ENCODE measurements around the gene HRCT1. TPM values are rescaled to one million over a fixed set of nuclear protein-coding genes. Genes with fewer than 3 reads are reported as not detected.

HRCT1 gene
- total RNA-seq, 1 experiment from 2014 or later, result 0.32 TPM

- no peak overlapping the region for H3K4me3 ChIP-seq (replicated peaks in 1 of 2; ENCODE audit: low read depth in 1 of 2, low read length in 2 of 2)
- no peaks in the 10 kb centered on the region for H3K9me3 ChIP-seq (ENCODE audit: control insufficient read depth in 1 of 2, insufficient read depth in 1 of 2, low read depth in 1 of 2, low read length in 2 of 2)
- no peaks in the 10 kb centered on the region for H4K20me1 ChIP-seq (ENCODE audit: insufficient read depth)
- ChIA-PET POLR2A (no interaction called here), CTCF (interaction anchor here (1.0 kb wide), 1 partner anchor 35 kb away, joined by 3 read pairs; no protein-coding TSS in a partner anchor), RAD21 (ENCODE audit: low non-redundant PET in 1 of 2, low total read pairs in 2 of 2, uncharacterized antibody in 2 of 2, unreplicated experiment in 2 of 2) (no interaction called here)
- no peaks in the 10 kb centered on the region for H3K27me3 ChIP-seq (ENCODE audit: insufficient read depth, low read length)
- peak overlapping the region; percentile 5 for H2AFZ ChIP-seq (ENCODE audit: low read depth, low read length, poor library complexity, severe bottlenecking)
- ATAC-seq (no peak), DNase-seq (ENCODE audit: low read depth, low spot score) (no peak)
- no peak overlapping the region for H3K4me2 ChIP-seq (ENCODE audit: low read length)
- TF ChIP-seq EZH2 (IDR thresholded peaks at IDR 0.05) (no peak), EGR1 (IDR thresholded peaks at IDR 0.05; ENCODE audit: low read depth) (no peak), POLR2A (IDR thresholded peaks at IDR 0.05; ENCODE audit: borderline replicate concordance, extremely low read depth, insufficient read depth, insufficient read length) (no peak), CTCF (IDR thresholded peaks at IDR 0.05 in 2 of 3, conservative IDR thresholded peaks at IDR 0.05 in 1 of 3; ENCODE audit: borderline replicate concordance in 1 of 3, insufficient read depth in 1 of 3, low read depth in 2 of 3, low read length in 2 of 3) (no peak), ELF1 (IDR thresholded peaks at IDR 0.05; ENCODE audit: borderline replicate concordance, low read depth) (no peak), RAD21 (IDR thresholded peaks at IDR 0.05; ENCODE audit: low read depth) (no peak), MAX (IDR thresholded peaks at IDR 0.05) (no peak), EZH2phosphoT487 (IDR thresholded peaks at IDR 0.05; ENCODE audit: borderline replicate concordance) (no peak), JUND (IDR thresholded peaks at IDR 0.05) (no peak), SIN3A (IDR thresholded peaks at IDR 0.05; ENCODE audit: low read depth) (no peak), SRF (IDR thresholded peaks at IDR 0.05; ENCODE audit: low read depth) (no peak), ZNF274 (IDR thresholded peaks at IDR 0.05; ENCODE audit: low read depth, low read length) (no peak), ZFX (IDR thresholded peaks at IDR 0.05) (no peak)
- peaks cover 11 to 14% of the 10 kb centered on the region in 2 experiments for H3K4me1 ChIP-seq (ENCODE audit: control insufficient read depth in 1 of 2, insufficient read depth in 2 of 2, low read length in 2 of 2)
- no peaks in the 10 kb centered on the region for H3K79me2 ChIP-seq (ENCODE audit: insufficient read depth, low read length)
- H3K27ac ChIP-seq (ENCODE audit: low read depth, low read length), result no peak overlapping the region
- no peak overlapping the region for H3K9ac ChIP-seq (ENCODE audit: low read length)
- BruUV-seq (replicated peaks), result no TSS peak
- no peaks in the 10 kb centered on the region for H3K9me2 ChIP-seq (ENCODE audit: insufficient read depth)
- intact Hi-C loops (cut with micrococcal nuclease), result no loop called here
- no peaks in the 10 kb centered on the region for H3K36me3 ChIP-seq (ENCODE audit: control insufficient read depth in 1 of 2, insufficient read depth in 2 of 2, low read length in 2 of 2)
Observed at GRCh38 chr9:35919212-35920008, 13.4 kb downstream of the HRCT1 start.

Measured in HCT116 (cell line).